HG02870 (cell line): ENCODE measurements around the gene TNPO2.
"Not testable (repeated sequence)": the region's sequence is repeated elsewhere in the genome, so short reads cannot be mapped to it uniquely, and the experiment has no call there.

Experiments
- ATAC-seq: cut with Tn5 transposase; IDR thresholded peaks from one replicate; pipeline ENCODE4 v1.9.1; 2021; ENCODE audit warnings: mild to moderate bottlenecking, moderate library complexity; ENCODE audit not compliant: unreplicated experiment

The TNPO2 gene

DNA sequence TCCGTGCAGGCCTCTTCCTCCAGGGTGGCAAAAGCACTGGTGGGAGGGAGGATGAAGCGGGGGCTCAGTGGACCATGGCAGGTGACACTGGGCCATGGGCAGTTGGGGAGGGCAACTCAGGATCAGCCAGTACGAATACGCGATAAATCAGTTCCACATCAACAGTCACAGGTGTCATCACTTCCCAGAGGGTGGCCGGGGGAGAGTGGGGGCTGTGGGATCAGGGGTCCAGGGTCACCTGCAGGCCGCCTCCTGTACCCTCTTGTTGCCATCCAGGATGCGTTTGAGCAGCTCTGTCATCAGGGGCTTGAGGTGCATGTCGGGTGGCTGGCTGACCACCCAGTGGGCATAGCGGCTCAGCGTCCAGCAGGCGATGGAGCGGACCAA lies 17.4 kb downstream of the TNPO2 start:
- no peak for ATAC-seq

DNA sequence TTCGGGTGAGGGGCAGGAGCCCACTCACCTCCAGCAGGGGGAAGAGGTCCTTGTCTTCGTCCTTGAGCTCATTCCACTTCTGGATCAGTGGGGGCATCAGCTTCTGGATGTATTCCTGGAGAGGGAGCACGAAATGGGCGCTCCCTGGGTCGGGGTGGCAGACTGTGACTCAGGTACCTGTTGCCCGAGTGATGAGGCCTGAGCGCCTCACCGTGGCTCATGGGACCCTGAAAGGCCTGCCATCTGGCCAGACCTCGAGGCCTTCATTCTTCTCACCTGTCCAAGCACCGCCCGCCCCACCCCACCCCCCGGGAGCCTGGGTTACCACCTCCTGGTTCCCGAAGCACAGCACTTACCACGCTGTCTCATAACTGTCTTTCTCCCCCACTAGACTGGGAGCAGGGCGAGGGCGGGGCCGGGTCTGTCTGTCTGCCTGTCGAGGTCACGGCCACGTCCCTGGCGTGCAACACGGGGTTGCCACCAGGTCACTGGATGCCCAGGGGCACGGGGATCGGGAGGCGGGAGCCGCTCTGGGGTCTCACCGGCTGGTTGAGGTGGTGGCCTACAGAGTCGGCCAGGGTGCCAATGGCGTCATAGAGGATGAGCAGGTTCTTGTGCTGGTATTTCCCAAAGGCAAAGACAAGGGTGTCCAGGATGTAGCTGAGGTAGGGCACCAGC lies 17.9 kb downstream of the TNPO2 start:
- no peak for ATAC-seq

DNA sequence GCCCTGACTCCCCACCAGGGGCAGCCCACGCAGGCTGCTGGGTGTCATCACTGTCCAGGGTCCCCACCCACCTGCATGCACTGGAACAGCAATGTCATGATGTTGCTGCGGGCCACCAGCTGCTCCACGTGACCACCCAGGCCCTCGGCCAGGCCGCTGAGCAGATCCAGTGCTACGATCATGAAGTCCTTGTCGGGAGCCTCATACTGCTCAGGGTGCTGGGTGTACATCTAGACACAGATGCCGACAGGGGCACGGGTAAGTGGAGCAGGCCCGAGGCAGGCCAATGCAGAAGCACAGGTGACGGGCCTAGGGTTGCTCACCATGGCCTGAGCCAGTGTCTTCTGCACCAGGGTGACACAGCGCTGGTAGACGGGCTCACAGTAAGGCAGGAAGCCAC lies 18.6 kb downstream of the TNPO2 start:
- ATAC-seq: no peak

DNA sequence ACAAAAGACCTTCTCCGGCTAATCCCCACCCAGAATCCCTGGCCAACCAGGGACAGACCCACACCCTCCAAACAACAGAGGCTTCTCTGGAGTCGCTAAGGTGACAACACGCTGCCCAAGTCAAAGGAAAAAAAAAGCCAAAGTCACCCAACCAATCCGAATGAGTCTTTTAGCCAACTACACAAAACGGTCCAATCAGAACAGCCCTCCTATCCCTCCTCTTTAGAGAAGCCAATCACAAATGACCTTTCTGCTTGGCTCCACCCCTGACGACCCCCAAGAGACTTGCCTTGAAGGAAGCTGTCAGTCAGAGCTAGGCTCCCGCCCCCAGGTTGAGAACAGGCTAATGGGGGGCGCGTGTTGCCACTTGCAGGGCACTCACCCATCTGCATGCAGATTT lies 20.7 kb downstream of the TNPO2 start:
- no peak for ATAC-seq

DNA sequence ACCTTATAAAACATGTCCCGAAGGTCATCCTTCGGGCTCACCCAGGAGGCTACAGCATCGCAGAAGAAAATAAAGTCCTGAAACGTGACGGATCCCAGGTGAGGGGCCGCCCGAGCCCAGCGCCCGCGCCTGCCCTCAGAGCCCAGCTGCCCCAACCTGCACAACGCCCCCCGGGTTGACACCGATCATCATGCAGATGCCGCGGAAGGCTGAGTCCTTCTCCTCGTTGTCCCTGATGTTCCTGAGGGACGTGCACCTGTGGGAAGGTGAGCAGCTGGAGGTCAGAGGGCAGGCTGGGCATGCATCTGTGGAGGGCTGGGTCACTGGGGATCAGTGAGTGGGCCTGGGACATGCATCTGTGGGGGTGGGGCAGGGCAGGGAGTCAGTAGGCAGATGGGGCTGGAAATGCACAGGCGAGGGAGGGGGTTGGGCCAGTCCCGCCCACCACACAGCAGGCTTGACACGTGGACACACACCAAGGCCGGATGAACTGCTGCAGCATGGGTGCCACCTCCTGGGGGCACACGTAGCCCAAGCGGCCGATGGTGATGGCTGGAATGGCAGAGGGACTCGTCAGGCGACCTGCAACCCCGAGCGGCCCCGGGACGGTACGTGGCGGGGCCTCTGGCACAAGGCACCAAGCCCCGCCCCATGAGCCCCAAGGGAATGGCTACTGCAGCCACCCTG lies 22.0 kb downstream of the TNPO2 start:
- no peak for ATAC-seq

DNA sequence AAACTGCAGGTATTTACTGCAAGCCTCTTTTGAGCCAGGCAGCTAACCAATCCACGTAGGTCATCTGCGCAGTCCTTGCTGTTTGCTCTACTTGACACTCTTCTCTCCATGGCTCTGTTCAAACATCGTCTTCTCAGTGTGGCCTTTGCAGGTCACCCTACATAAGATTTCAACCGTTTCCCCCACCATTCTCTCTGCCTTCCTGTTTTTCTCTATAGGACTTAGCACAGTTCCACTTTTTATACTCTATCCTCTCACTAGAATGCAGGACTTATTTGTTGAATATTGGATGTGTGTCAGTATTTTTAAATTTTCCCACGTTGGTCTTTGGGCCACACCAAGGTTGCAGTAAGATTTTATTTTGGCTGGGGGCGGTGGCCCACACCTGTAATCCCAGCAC lies 25.6 kb downstream of the TNPO2 start:
- no peak for ATAC-seq

DNA sequence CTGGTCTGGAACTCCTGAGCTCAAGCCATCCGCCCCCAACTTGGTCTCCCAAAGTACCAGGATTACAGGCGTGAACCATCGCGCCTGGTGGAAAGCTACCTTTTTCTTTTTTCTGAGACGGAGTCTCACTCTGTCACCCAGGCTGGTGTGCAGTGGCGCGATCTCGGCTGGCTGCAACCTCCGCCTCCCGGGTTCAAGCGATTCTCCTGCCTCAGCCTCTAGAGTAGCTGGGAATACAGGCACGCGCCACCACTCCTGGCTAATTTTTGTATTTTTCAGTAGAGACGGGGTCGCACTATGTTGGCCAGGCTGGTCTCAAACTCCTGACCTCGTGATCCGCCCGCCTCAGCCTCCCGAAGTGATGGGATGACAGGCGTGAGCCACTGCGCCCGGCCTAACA lies 26.3 kb downstream of the TNPO2 start:
- ATAC-seq: not testable (repeated sequence)

DNA sequence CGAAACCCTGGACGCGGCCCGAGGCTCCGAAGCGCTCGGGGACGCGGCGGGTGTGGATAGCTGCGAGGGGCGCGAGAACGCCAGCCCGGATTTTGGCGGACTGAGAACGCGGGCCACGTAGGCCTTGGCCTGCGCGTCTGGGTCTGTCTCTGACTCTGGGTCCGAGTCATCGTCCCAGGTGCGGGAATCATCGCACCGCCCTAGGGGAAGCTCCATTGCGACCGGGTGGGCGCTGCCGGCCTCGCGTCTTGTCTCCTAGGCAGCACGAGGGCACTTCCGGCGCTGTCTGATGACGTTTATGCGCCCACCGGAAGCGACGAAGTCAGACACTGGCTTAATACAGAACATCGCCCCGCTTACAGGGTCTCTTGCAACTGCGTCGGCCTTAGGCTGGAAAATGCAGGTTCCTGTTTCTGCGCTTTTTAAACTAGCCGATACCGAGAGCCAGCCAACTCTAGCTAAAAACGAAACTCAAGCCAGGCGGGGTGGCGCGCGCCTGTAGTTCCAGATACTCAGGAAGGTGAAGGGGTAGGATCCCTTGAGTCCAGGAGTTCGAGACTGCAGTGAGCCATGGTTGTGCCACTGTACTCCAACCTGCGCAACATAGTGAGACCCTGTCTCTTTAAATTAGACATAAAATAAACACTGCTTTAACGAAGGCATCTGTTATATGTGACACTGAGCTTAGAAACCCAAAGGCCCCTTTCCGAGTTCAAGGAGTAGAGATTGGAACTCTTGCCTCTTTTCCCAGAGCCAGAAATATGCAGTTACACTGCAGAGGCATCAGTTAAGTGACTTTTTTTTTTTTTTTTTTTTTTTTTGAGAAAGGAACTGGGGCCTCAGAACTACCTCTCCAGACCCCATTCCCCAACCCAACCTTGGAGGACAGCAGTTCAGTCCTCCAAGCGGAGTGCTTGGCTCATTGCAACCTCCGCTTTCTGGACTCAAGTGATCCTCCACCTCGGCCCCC lies 27.1 kb downstream of the TNPO2 start, which contains the start of gene FBXW9:
Gene FBXW9, minus strand, starts transcription at position 266 of the 970 bp plus-strand sequence. Its CDS starts 50 bp downstream, at position 216.
- ATAC-seq: peak; percentile 80

DNA sequence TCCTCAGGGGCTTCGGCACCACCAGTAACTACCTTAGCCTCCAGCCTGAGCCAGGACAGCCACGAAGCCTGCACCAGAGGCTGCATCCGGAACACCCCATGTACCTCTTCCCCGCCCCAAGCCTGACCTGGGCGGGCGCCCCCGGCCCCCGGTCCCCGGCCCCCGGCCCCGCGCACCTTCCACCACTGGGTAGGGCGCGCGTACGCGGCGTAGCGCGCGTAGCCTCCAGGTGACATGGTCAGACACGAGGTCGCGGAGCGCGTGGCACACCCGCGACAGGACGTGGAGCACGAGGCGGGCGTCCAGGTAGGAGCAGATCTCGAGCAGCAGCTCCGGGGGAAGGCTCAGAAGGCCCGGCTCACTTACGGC lies 27.8 kb downstream of the TNPO2 start:
- ATAC-seq: no peak

DNA sequence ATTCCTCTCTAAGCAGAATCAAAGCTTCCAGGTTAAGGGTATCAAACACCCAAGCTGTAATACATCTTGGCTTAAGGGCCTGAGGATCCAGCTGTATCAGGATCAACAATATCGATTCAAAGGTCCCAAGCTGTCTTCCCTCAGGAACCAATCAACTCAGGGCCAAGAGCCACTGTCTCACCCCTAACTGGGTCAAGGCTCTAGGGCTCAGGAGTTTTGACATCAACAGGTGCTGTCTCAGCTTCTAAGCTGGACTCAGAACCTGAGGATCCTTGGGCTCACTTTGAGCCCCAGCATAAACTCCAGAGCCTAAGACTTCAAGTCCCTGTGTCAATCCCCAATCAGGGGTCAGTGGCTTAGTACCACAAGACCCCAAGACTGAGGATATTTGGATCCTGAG lies 28.2 kb downstream of the TNPO2 start:
- ATAC-seq: no peak

DNA sequence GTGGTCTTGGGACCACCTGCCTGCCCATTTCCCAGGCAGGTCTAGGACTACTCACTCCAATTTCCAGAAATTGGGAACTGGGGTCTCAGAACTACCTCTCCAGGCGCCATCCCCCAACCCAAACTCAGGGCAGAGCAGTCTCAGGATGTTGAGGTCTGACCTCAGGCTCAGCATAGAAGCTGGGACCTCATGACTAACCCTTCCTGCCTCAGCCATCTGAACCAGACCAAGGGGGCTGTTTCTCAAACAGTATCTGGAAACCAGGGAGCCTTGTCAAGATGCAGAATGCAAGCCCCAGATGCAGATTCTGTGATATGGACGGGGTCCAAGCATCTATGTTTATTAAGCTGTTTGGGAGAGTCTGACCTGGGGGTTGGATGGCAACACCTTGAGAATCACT lies 28.6 kb downstream of the TNPO2 start:
- ATAC-seq: no peak

DNA sequence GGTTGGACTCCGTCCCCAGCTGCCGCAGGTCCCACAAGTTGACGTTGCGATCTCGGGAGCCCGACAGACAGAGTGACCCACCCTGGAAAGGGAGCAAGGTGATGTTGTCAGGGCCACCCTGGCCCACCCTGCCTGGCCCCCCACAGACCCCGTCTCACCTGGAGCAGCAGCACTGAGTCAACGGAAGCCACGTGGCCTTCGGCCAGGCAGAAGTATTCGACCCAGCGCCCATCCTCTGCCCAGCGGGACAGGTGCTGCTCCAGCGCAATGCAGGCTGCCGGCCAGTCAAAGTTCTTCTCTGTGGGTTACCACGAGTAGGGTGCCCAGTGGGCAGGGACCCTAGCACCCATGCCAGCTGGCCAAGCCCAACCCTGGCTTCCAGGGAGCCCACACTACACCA lies 29.1 kb downstream of the TNPO2 start:
- no peak for ATAC-seq

DNA sequence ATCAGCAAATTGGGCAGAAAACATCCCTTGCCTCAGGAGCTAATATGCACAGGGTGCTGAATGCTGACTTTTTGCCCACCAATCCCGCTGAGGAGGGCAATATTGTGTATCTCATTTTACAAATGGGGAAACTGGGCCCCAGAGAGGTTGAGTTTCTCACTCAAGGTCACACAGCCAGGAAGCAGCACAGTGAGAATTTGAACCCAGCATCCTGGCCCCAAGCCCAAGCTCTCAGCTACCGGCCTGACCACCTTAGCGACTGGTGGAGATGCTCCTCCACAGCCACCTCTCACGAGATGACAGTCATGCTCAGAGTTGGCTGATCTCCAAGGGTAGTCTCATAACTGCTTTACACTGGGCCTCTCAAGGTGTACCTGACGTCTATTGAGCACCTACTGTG lies 30.8 kb downstream of the TNPO2 start:
- ATAC-seq: no peak

DNA sequence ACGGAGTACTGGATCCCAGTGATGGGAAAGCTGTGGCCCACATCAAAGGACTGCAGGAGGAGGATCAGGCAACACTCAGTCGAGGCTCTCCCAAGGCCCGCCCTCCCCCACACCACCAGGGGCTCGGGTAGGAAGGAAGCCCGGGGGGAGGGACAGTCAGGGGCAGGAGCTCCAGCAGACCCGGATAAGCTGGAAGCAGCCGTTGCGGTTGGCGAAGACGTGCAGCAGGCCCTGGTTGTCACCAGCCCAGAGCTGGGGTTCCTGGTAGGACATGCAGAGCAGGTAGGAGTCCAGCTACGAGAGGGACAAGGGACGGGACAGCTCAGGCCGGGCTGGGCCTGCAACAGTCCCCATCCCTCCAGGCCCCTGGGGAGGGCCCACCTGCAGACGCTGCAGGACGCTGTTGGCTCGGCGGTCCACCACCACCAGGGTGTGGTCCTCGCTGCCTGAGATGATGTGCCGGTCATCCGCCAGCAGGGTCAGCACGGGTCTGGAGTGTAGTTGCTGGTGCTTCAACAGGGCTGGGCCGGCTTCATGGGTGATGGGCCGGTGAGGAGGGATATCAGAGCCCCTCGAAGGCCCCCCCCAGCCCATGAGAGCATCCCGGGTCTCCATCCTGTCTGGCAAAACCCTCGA lies 34.0 kb downstream of the TNPO2 start:
- ATAC-seq: no peak

DNA sequence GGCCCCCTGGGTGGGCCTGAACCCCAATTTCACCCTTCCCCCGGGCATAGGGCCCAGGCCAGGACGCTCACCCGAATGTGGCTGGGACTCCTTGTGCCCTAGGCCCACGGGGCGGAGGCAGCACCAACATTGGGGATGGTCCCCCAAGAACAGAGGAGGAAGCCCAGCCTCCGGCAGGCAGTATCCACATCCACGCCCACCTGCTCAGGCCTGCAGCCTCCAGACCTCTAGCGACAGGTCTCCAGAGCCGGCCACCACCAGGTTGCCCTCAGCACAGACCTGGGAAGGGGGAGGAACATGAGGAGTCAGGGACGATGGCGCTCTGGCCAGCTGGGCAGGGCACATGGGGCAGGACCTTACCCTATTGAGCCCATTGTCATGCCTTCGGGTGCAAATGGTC lies 34.7 kb downstream of the TNPO2 start:
- ATAC-seq: no peak

DNA sequence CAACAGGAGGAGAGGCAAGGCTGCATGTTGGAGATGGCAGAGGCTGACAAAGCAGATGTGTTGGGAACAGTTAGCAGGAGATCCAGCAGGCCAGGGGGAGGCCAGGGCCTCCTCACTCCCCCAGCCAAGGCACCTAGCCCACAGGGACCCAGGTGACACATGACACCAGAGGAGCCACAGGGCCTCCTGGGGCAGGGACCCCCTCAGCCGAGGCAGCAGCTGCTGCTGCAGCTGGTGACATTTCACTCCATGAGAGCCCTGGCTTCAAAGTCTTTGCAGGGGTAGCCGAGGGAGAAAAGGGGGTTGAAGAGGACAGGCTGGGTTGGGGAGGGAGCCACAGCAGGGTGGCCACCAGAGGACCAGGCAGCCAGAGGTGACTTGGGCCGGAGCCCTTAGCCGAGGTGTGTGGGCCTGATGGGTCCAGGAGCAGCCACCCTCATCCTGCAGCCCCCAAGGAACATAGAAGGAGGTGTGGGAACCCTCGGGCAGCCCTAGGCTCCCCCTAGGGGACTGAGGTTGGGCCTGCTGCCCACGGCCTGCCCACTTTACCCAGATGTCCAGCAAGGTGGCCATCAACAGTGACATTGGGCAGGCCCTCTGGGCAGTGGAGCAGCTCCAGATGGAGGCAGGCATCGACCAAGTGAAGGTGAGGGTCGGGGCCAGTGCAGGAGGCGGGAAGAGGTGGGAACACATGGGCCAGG lies 36.1 kb downstream of the TNPO2 start, which contains the start of gene GNG14:
Gene GNG14, plus strand, starts transcription at position 503 of the 701 bp plus-strand sequence. Its CDS starts 51 bp downstream, at position 554.
- no peak for ATAC-seq

DNA sequence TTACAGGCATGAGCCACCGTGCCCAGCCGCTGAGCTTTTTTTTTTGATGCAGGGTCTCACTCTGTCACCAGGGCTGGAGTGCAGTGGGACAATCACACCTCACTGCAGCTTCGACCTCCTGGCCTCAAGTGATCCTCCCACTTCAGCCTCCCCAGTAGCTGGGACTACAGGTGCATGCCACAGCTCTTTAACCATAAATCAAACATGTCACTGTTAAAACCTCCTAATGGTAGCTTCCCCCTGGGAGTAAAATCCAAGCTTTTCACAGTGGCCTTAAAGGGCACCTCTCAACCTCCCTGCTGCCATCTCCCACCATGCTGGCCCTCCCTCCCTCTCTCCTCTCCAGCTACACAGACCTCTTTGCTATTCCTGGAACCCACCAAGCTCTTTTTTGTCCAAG lies 37.9 kb downstream of the TNPO2 start:
- no peak for ATAC-seq

DNA sequence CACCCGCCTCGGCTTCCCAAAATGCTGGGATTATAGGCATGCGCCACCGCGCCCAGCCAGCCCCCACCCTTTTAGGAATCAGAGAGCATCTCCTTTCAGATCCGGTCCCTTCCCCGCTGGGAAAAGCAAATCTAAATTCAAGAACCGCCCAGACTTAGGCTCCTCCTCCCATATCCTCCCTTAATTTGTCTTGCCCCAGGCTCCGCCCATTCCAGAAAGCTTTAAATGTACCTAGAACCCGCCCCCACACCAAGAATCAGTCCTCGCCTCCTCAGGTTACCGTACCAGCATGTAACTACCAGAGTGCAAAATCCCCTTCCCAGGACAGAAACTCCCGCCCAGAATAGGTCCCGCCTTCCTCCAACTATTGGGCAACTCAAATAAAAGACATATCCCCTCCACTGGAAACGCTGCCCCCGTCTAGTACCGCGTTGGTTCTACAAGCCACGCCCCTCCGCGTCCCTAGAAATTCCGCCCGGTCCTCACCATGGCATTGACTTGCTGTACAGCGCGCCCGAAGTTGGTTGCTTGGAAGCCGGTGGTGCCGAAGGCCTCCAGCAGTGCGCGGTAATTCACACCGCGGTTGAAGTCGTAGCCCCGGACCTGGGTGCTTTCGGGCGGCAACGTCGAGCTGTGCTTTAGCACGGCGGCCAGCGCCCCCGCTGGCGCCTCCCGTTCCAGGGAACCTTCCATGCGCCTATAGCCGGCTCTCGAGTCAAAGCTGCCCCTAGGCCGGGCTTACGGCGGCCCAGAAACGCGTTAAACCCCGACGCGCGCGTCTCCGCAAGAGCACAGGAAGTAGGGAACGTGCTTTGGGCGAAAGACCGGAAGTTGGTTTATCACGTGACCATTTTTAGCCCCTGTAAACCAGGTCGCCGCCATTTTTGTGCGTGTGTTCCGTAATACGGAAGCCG lies 42.4 kb downstream of the TNPO2 start, which contains the start of gene DHPS:
Gene DHPS, minus strand, starts transcription at position 807 of the 914 bp plus-strand sequence. Its CDS starts 114 bp downstream, at position 693.
- peak; percentile 71 for ATAC-seq

DNA sequence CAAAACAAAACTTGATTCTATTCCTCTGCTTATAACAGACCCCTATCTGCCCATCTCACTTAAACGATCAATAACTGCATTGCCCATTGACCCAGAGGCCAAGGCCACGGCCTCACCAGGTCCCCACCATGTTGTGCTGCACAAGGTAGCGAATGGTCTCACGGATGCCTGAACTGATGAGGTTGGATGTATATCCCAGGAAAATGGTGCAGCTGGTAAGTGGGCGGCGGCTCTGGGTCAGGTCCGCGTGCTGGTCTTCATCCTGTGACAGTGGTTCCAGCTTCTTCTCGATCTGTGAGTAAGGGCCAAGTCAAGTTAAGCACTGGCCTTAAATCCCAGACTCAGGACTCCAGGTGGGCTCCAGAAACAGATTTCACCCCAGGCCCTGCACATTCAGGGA lies 43.7 kb downstream of the TNPO2 start:
- no peak for ATAC-seq
